ENCODE measurements around the gene SYCP2. TPM values are rescaled to one million over a fixed set of nuclear protein-coding genes. Genes with fewer than 3 reads are reported as not detected.

SYCP2 gene
- total and polyA plus RNA-seq, 2 of the 8 experiments (the other 6 are each of a cell fraction or from before 2014, with no cell fraction given), result 0.02 to 0.50 TPM

GRCh38 chr20:59933296-59933848 is at the start of gene SYCP2 (continued):
- TF ChIP-seq GTF2F1 (IDR thresholded peaks at IDR 0.05; ENCODE audit: borderline replicate concordance, low read depth, low read length), result no peak

Data from H1 (cell line).